Stimulated activated naive B cell treated with anti-CD40 and anti-IgM and Interleukin-4, amounts not matched to agents 10 μg/mL and 1 μg/mL and 100 μg/mL, for 72 hours (primary cell): ENCODE measurements around the gene NOTCH1.
A peak's percentile ranks its signal among the peaks of the same experiment; 100 is the strongest.

ENCODE experiments used
- ATAC-seq, 2 donors: fragments of 150-1000 bp; cut with Tn5 transposase; replicated peaks; 2 replicates each; pipeline ENCODE4 v1.10.0; 2021; ENCODE audit warnings: moderate library complexity in 1 of 2
- DNase-seq: peaks from one replicate; pipeline ENCODE4 v3.0.0; 2021
- H3K27ac Mint-ChIP-seq: one replicate; pipeline ENCODE4 v1.8.0; 2022; ENCODE audit warnings: mild to moderate bottlenecking, mixed read lengths
- H3K27me3 Mint-ChIP-seq, 2 donors: one replicate each; pipeline ENCODE4 v1.8.0; 2022; ENCODE audit warnings: mixed read lengths in 2 of 2
- H3K36me3 Mint-ChIP-seq, 2 donors: one replicate each; pipeline ENCODE4 v1.8.0; 2022; ENCODE audit warnings: mixed read lengths in 2 of 2, mild to moderate bottlenecking in 1 of 2
- H3K4me1 Mint-ChIP-seq, 2 donors: one replicate each; pipeline ENCODE4 v1.8.0; 2022; ENCODE audit warnings: mixed read lengths in 2 of 2, mild to moderate bottlenecking in 1 of 2
- H3K4me3 Mint-ChIP-seq, 2 donors: one replicate each; pipeline ENCODE4 v1.8.0; 2022; ENCODE audit warnings: mild to moderate bottlenecking in 2 of 2, mixed read lengths in 2 of 2, moderate library complexity in 1 of 2
- H3K9me3 Mint-ChIP-seq, 2 donors: one replicate each; pipeline ENCODE4 v1.8.0; 2022; ENCODE audit warnings: mixed read lengths in 2 of 2, mild to moderate bottlenecking in 1 of 2

NOTCH1 gene

GRCh38 chr9:136455043-136456002 lies 90.5 kb downstream of the NOTCH1 start:
- no peak for DNase-seq
- Mint-ChIP-seq H3K4me3 (peak overlapping the region in 1 of 2 donors; percentile 37), H3K36me3 (peaks cover 48 to 65% of the 10 kb centered on the region in 2 donors), H3K27me3 (no peaks in the 10 kb centered on the region), H3K4me1 (no peaks in the 10 kb centered on the region), H3K9me3 (no peaks in the 10 kb centered on the region), H3K27ac (no peak overlapping the region)
- no peak for ATAC-seq

- Mint-ChIP-seq H3K4me1 (no peaks in the 10 kb centered on the region), H3K4me3 (no peak overlapping the region), H3K27ac (no peak overlapping the region), H3K36me3 (peaks cover 45 to 63% of the 10 kb centered on the region in 2 donors), H3K27me3 (no peaks in the 10 kb centered on the region), H3K9me3 (no peaks in the 10 kb centered on the region)
- no peak for ATAC-seq
- DNase-seq, result no peak
Observed at GRCh38 chr9:136454026-136454796, 91.6 kb downstream of the NOTCH1 start.

- ATAC-seq (no peak), DNase-seq (no peak)
- Mint-ChIP-seq H3K36me3 (peaks cover 41 to 64% of the 10 kb centered on the region in 2 donors), H3K27ac (peak overlapping the region; percentile 10), H3K9me3 (no peaks in the 10 kb centered on the region), H3K4me3 (no peak overlapping the region), H3K27me3 (no peaks in the 10 kb centered on the region), H3K4me1 (no peaks in the 10 kb centered on the region)
Observed at GRCh38 chr9:136453326-136453725, 92.5 kb downstream of the NOTCH1 start.

- no peaks in the 10 kb centered on the region for H3K9me3 Mint-ChIP-seq
- H3K27me3 Mint-ChIP-seq, result no peaks in the 10 kb centered on the region
- ATAC-seq, result no peak
- H3K36me3 Mint-ChIP-seq, result peaks cover 52 to 74% of the 10 kb centered on the region in 2 donors
- H3K27ac Mint-ChIP-seq, result peak overlapping the region; percentile 66
- H3K4me3 Mint-ChIP-seq, result no peak overlapping the region
- no peak for DNase-seq
- H3K4me1 Mint-ChIP-seq, result no peaks in the 10 kb centered on the region
Observed at GRCh38 chr9:136451221-136451877, 94.5 kb downstream of the NOTCH1 start.

- H3K27me3 Mint-ChIP-seq, result no peaks in the 10 kb centered on the region
- peaks cover 50 to 69% of the 10 kb centered on the region in 2 donors for H3K36me3 Mint-ChIP-seq
- ATAC-seq (no peak), DNase-seq (no peak)
- no peaks in the 10 kb centered on the region for H3K4me1 Mint-ChIP-seq
- no peak overlapping the region for H3K4me3 Mint-ChIP-seq
- no peaks in the 10 kb centered on the region for H3K9me3 Mint-ChIP-seq
- H3K27ac Mint-ChIP-seq, result no peak overlapping the region
Observed at GRCh38 chr9:136448655-136449054, 97.2 kb downstream of the NOTCH1 start.

GRCh38 chr9:136447173-136447778 lies 98.6 kb downstream of the NOTCH1 start:
- peaks cover 51 to 74% of the 10 kb centered on the region in 2 donors for H3K36me3 Mint-ChIP-seq
- no peak overlapping the region for H3K4me3 Mint-ChIP-seq
- no peak for DNase-seq
- ATAC-seq, result no peak
- H3K27ac Mint-ChIP-seq, result peak overlapping the region; percentile 3
- H3K9me3 Mint-ChIP-seq, result no peaks in the 10 kb centered on the region
- peaks cover 0 to under 1% of the 10 kb centered on the region in 2 donors for H3K4me1 Mint-ChIP-seq
- no peaks in the 10 kb centered on the region for H3K27me3 Mint-ChIP-seq

- Mint-ChIP-seq H3K4me1 (peaks cover 3 to 7% of the 10 kb centered on the region in 2 donors), H3K9me3 (no peaks in the 10 kb centered on the region), H3K4me3 (no peak overlapping the region), H3K36me3 (peaks cover 56 to 78% of the 10 kb centered on the region in 2 donors), H3K27me3 (no peaks in the 10 kb centered on the region), H3K27ac (no peak overlapping the region)
- ATAC-seq (no peak), DNase-seq (no peak)
Observed at GRCh38 chr9:136445799-136446198, 100.0 kb downstream of the NOTCH1 start.
